Stimulated activated naive CD8-positive, alpha-beta T cell treated with anti-CD3 and anti-CD28 coated beads, Interleukin-15, Interleukin-2, amounts not matched to agents 100 ng/mL and 50 ng/mL, for 24 hours (primary cell): ENCODE data around the gene ORM1.
"Not testable (repeated sequence)": the region's sequence is repeated elsewhere in the genome, so short reads cannot be mapped to it uniquely, and the experiment has no call there.

Experiments
- H3K27ac Mint-ChIP-seq: one replicate; pipeline ENCODE4 v1.8.0; 2021; ENCODE audit warnings: mild to moderate bottlenecking, mixed read lengths
- H3K27me3 Mint-ChIP-seq: one replicate; pipeline ENCODE4 v1.8.0; 2021; ENCODE audit warnings: mixed read lengths
- H3K36me3 Mint-ChIP-seq: one replicate; pipeline ENCODE4 v1.8.0; 2021; ENCODE audit warnings: low read depth, mixed read lengths
- H3K4me1 Mint-ChIP-seq: one replicate; pipeline ENCODE4 v1.8.0; 2021; ENCODE audit warnings: low read depth, mixed read lengths
- H3K4me3 Mint-ChIP-seq: one replicate; pipeline ENCODE4 v1.8.0; 2021; ENCODE audit warnings: mild to moderate bottlenecking, mixed read lengths
- H3K9me3 Mint-ChIP-seq: one replicate; pipeline ENCODE4 v1.8.0; 2021; ENCODE audit warnings: mixed read lengths

ORM1 gene

GRCh38 chr9:114310471-114311450 lies 12.1 kb upstream of the ORM1 start:
- H3K27ac Mint-ChIP-seq: no peak overlapping the region
- H3K27me3 Mint-ChIP-seq: no peaks in the 10 kb centered on the region
- no peaks in the 10 kb centered on the region for H3K9me3 Mint-ChIP-seq
- H3K4me1 Mint-ChIP-seq: no peaks in the 10 kb centered on the region
- H3K4me3 Mint-ChIP-seq: no peak overlapping the region
- no peaks in the 10 kb centered on the region for H3K36me3 Mint-ChIP-seq

- Mint-ChIP-seq H3K27me3 (no peaks in the 10 kb centered on the region), H3K9me3 (no peaks in the 10 kb centered on the region), H3K27ac (no peak overlapping the region), H3K4me1 (no peaks in the 10 kb centered on the region), H3K4me3 (no peak overlapping the region), H3K36me3 (no peaks in the 10 kb centered on the region)
These were observed 11.1 kb upstream of the ORM1 start for GRCh38 chr9:114311571-114312512.

- Mint-ChIP-seq H3K27ac (no peak overlapping the region), H3K27me3 (no peaks in the 10 kb centered on the region), H3K4me1 (no peaks in the 10 kb centered on the region), H3K9me3 (no peaks in the 10 kb centered on the region), H3K36me3 (no peaks in the 10 kb centered on the region), H3K4me3 (no peak overlapping the region)
These were observed 10.4 kb upstream of the ORM1 start for GRCh38 chr9:114312513-114312875.

GRCh38 chr9:114313186-114313585 lies 9.7 kb upstream of the ORM1 start:
- no peaks in the 10 kb centered on the region for H3K27me3 Mint-ChIP-seq

GRCh38 chr9:114314256-114314867 lies 8.5 kb upstream of the ORM1 start:
- no peaks in the 10 kb centered on the region for H3K36me3 Mint-ChIP-seq
- no peak overlapping the region for H3K4me3 Mint-ChIP-seq
- H3K27me3 Mint-ChIP-seq: no peaks in the 10 kb centered on the region
- no peaks in the 10 kb centered on the region for H3K9me3 Mint-ChIP-seq
- no peaks in the 10 kb centered on the region for H3K4me1 Mint-ChIP-seq
- H3K27ac Mint-ChIP-seq: no peak overlapping the region

More at GRCh38 chr9:114313186-114313585, 9.7 kb upstream of the ORM1 start:
- H3K4me1 Mint-ChIP-seq: no peaks in the 10 kb centered on the region
- no peaks in the 10 kb centered on the region for H3K9me3 Mint-ChIP-seq
- no peak overlapping the region for H3K27ac Mint-ChIP-seq
- H3K36me3 Mint-ChIP-seq: no peaks in the 10 kb centered on the region
- no peak overlapping the region for H3K4me3 Mint-ChIP-seq

- Mint-ChIP-seq H3K9me3 (no peaks in the 10 kb centered on the region), H3K27me3 (no peaks in the 10 kb centered on the region), H3K27ac (no peak overlapping the region), H3K4me3 (no peak overlapping the region), H3K36me3 (no peaks in the 10 kb centered on the region), H3K4me1 (no peaks in the 10 kb centered on the region)
These were observed 7.8 kb upstream of the ORM1 start for GRCh38 chr9:114314881-114315722.

- no peak overlapping the region for H3K4me3 Mint-ChIP-seq
- H3K9me3 Mint-ChIP-seq: no peaks in the 10 kb centered on the region
- no peaks in the 10 kb centered on the region for H3K4me1 Mint-ChIP-seq
- H3K27me3 Mint-ChIP-seq: no peaks in the 10 kb centered on the region
- H3K27ac Mint-ChIP-seq: no peak overlapping the region
- H3K36me3 Mint-ChIP-seq: no peaks in the 10 kb centered on the region
These were observed 7.1 kb upstream of the ORM1 start for GRCh38 chr9:114315723-114316363.

GRCh38 chr9:114316605-114317230 lies 6.2 kb upstream of the ORM1 start:
- no peaks in the 10 kb centered on the region for H3K36me3 Mint-ChIP-seq
- no peak overlapping the region for H3K27ac Mint-ChIP-seq

GRCh38 chr9:114317665-114318357 lies 5.1 kb upstream of the ORM1 start:
- Mint-ChIP-seq H3K27ac (peak overlapping the region; percentile 55), H3K36me3 (no peaks in the 10 kb centered on the region), H3K27me3 (no peaks in the 10 kb centered on the region), H3K9me3 (no peaks in the 10 kb centered on the region), H3K4me3 (no peak overlapping the region), H3K4me1 (peaks cover 8% of the 10 kb centered on the region)

More at GRCh38 chr9:114316605-114317230, 6.2 kb upstream of the ORM1 start:
- H3K9me3 Mint-ChIP-seq: no peaks in the 10 kb centered on the region
- H3K4me1 Mint-ChIP-seq: peaks cover 2% of the 10 kb centered on the region
- H3K27me3 Mint-ChIP-seq: no peaks in the 10 kb centered on the region
- H3K4me3 Mint-ChIP-seq: no peak overlapping the region

- Mint-ChIP-seq H3K4me3 (no peak overlapping the region), H3K4me1 (peaks cover 8% of the 10 kb centered on the region), H3K27ac (peak overlapping the region; percentile 55), H3K9me3 (no peaks in the 10 kb centered on the region), H3K36me3 (no peaks in the 10 kb centered on the region), H3K27me3 (no peaks in the 10 kb centered on the region)
These were observed 4.5 kb upstream of the ORM1 start for GRCh38 chr9:114318416-114318815.

- Mint-ChIP-seq H3K4me3 (no peak overlapping the region), H3K27ac (no peak overlapping the region), H3K4me1 (peaks cover 8% of the 10 kb centered on the region), H3K9me3 (no peaks in the 10 kb centered on the region), H3K36me3 (no peaks in the 10 kb centered on the region), H3K27me3 (no peaks in the 10 kb centered on the region)
These were observed 3.8 kb upstream of the ORM1 start for GRCh38 chr9:114319147-114319546.

GRCh38 chr9:114320710-114321109 lies 2.2 kb upstream of the ORM1 start:
- not testable (repeated sequence) for H3K27me3 Mint-ChIP-seq, H3K27ac Mint-ChIP-seq, H3K4me3 Mint-ChIP-seq, H3K36me3 Mint-ChIP-seq, H3K9me3 Mint-ChIP-seq, H3K4me1 Mint-ChIP-seq

- H3K9me3 Mint-ChIP-seq: no peaks in the 10 kb centered on the region
- H3K4me3 Mint-ChIP-seq: no peak overlapping the region
- no peak overlapping the region for H3K27ac Mint-ChIP-seq
These were observed 1.1 kb upstream of the ORM1 start for GRCh38 chr9:114321759-114322158.

More at GRCh38 chr9:114321759-114322158, 1.1 kb upstream of the ORM1 start:
- Mint-ChIP-seq H3K27me3 (no peaks in the 10 kb centered on the region), H3K36me3 (no peaks in the 10 kb centered on the region), H3K4me1 (peaks cover 8% of the 10 kb centered on the region)
